Measurements from ENCODE around the gene POU2AF1. TPM values are rescaled to one million over a fixed set of nuclear protein-coding genes. Genes with fewer than 3 reads are reported as not detected.

The POU2AF1 gene
- total RNA-seq, 4 donors from 2014 or later: 0.69 to 2.2 (median 1.9) TPM; not detected in 1

GRCh38 chr11:111416231-111416960 is 37.3 kb upstream of the POU2AF1 start:
- ATAC-seq (ENCODE audit: low FRiP score) (no peak), DNase-seq (ENCODE audit: low spot score) (no peak)
- no peak for TF ChIP-seq CTCF (IDR thresholded peaks at IDR 0.05)

DNA sequence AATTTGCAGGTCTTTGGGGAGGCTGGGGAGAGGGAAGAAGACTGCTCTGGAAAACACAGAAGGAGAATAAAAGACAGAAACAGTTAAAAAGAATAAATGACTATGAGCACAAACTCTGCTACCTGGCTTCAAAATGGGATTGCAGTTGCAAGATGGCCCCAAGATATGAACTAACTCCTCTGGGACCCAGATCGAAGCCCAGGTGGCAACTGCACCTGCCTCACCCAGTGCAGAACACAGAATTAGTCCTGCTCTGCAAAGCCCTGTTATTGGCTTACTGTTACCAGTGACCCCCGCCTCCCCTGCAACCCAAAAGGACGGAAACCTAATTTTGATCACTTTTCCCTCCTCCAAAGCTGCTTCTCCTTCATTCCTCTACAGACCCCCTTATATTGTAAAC is 35.9 kb upstream of the POU2AF1 start:
- ATAC-seq (ENCODE audit: low FRiP score): no peak
- no peak for TF ChIP-seq CTCF (IDR thresholded peaks at IDR 0.05)
- no peak for DNase-seq (ENCODE audit: low spot score)

DNA sequence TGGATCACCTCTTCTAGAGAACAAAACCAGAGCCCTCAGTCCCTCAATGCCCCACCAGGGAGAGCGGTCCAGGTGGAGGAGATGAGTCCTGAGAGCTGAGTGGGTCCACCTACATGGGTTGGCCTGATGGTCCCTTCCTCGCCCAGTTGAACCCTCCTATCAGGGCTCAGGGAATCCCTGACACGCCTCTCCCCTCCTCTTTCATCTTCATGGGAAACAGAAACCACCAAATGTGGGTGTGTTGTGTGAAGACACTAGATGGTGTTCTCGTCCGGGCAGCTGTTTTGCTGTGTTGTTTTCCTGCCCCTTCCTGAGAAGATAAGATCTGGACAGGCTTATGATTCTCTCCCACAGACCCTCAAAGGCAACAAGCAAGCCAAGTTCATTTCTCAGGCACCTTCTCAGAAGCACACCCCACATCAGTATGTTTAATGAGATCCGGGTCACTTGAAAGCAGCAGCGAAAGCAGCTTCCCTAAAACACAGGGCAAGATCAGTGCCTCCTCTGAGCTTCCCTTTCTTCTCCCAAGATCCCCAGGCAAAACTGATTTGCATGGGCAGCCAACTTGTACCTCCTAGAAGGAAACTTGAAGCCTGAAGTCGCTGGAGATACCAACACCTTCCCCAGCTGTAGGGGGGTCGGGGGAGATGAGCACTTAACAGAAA is 35.3 kb upstream of the POU2AF1 start:
- no peak for ATAC-seq (ENCODE audit: low FRiP score)
- no peak for TF ChIP-seq CTCF (IDR thresholded peaks at IDR 0.05)

DNA sequence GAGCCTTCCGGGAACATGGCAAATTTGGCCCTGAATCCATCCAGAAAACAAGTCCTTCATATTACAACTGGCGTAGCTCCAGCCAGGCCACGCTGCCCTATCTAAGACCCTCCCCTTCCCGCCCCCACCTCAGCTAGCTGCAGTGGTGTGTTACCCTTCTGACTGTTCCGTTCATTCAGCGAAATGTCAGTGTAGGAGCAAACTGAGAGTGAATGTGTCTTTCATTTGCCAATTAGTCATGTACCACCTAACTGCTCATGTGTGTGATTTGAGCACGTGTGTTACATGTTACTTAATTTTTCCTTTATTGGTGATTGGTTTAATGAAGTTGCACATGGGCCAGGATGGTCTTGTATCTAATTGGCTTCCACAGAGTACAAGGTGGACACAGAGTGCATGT is 34.8 kb upstream of the POU2AF1 start:
- no peak for DNase-seq (ENCODE audit: low spot score)
- no peak for ATAC-seq (ENCODE audit: low FRiP score)
- no peak for TF ChIP-seq CTCF (IDR thresholded peaks at IDR 0.05)

More for the DNA sequence above, 35.3 kb upstream of the POU2AF1 start:
- no peak for DNase-seq (ENCODE audit: low spot score)

- no peak for ATAC-seq (ENCODE audit: low FRiP score)
- no peak for DNase-seq (ENCODE audit: low spot score)
- TF ChIP-seq CTCF (IDR thresholded peaks at IDR 0.05): no peak
Observed at GRCh38 chr11:111412293-111412692, 33.2 kb upstream of the POU2AF1 start.

DNA sequence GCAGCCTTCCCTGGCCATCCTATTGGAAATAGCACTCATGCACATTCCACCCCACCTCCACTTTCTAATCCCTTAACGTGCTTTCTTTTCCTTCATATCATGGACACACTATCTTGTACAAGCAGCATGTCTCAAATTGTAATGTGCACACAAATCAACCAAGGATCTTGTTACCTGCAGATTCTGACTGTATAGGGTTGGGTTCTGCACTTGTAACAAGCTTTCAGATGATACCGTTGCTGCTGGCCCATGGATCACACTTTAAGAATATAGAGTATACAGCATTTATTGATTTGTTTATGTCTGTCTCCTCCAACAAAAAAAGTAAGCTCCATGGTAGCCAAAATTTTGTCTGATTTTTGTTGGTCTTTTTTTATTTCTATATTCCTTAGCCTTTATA is 32.4 kb upstream of the POU2AF1 start:
- DNase-seq (ENCODE audit: low spot score) (no peak), ATAC-seq (ENCODE audit: low FRiP score) (no peak)
- TF ChIP-seq CTCF (IDR thresholded peaks at IDR 0.05): no peak

- ATAC-seq (ENCODE audit: low FRiP score): no peak
- DNase-seq (ENCODE audit: low spot score): no peak
- no peak for TF ChIP-seq CTCF (IDR thresholded peaks at IDR 0.05)
Observed at GRCh38 chr11:111410951-111411350, 31.9 kb upstream of the POU2AF1 start.

Measured in omental fat pad (tissue), 4 donors.